ENCODE measurements around the gene FNIP2. TPM values are rescaled to one million over a fixed set of nuclear protein-coding genes. Genes with fewer than 3 reads are reported as not detected.

Gene FNIP2
- total and polyA plus RNA-seq, 3 donors from 2014 or later: 23.5 to 28.4 (median 25.0) TPM

GRCh38 chr4:158824425-158825274, 55.8 kb downstream of the FNIP2 start:
- H3K9me3 ChIP-seq: no peaks in the 10 kb centered on the region
- intact Hi-C loops (cut with DNase I; ENCODE audit: low total_unique reads): no loop called here
- no peak for TF ChIP-seq POLR2A (IDR thresholded peaks at IDR 0.05)
- TF ChIP-seq, protein P1, sequence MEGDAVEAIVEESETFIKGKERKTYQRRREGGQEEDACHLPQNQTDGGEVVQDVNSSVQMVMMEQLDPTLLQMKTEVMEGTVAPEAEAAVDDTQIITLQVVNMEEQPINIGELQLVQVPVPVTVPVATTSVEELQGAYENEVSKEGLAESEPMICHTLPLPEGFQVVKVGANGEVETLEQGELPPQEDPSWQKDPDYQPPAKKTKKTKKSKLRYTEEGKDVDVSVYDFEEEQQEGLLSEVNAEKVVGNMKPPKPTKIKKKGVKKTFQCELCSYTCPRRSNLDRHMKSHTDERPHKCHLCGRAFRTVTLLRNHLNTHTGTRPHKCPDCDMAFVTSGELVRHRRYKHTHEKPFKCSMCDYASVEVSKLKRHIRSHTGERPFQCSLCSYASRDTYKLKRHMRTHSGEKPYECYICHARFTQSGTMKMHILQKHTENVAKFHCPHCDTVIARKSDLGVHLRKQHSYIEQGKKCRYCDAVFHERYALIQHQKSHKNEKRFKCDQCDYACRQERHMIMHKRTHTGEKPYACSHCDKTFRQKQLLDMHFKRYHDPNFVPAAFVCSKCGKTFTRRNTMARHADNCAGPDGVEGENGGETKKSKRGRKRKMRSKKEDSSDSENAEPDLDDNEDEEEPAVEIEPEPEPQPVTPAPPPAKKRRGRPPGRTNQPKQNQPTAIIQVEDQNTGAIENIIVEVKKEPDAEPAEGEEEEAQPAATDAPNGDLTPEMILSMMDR (IDR thresholded peaks at IDR 0.05): no peak
- no peaks in the 10 kb centered on the region for H3K36me3 ChIP-seq (ENCODE audit: low read depth, missing control alignments)
- H3K27me3 ChIP-seq: no peaks in the 10 kb centered on the region
- WGBS, 2 donors: 54 to 55% methylated on average over 7 of the region's 7 CpGs
- peaks cover 9% of the 10 kb centered on the region for H3K4me1 ChIP-seq
- DNase-seq: no peak
- no peak overlapping the region for H3K27ac ChIP-seq
- no peak overlapping the region for H3K4me3 ChIP-seq

- no peaks in the 10 kb centered on the region for H3K36me3 ChIP-seq (ENCODE audit: low read depth, missing control alignments)
- intact Hi-C loops (cut with DNase I; ENCODE audit: low total_unique reads): no loop called here
- no peak overlapping the region for H3K27ac ChIP-seq
- DNase-seq: no peak
- WGBS, 2 donors: 82 to 83% methylated on average over 4 of the region's 4 CpGs
- no peak overlapping the region for H3K4me3 ChIP-seq
- H3K9me3 ChIP-seq: no peaks in the 10 kb centered on the region
- peaks cover 9% of the 10 kb centered on the region for H3K4me1 ChIP-seq
- TF ChIP-seq, protein P1 (IDR thresholded peaks at IDR 0.05): no peak
- TF ChIP-seq POLR2A (IDR thresholded peaks at IDR 0.05): no peak
- H3K27me3 ChIP-seq: no peaks in the 10 kb centered on the region
These were observed 56.7 kb downstream of the FNIP2 start for GRCh38 chr4:158825433-158826036.

DNA sequence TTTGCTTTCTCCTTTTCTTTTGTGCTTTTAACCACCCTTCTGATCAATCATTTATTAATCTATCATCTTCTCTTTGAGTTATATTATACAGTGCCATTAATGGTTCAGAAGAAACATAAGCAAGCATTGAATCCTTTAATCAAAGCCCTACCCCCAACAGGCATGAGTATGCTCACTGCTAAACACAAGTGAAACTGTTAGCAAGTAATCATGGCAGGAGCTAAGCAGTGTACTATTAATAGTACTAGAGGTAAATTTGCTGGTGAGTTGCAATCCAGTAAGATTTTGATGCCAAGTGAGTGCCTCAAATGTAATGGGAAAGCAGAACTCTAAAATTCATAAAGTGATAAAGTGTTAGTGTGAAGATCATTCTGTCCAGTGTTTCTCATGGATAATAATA, 57.2 kb downstream of the FNIP2 start:
- H3K4me1 ChIP-seq: peaks cover 9% of the 10 kb centered on the region
- no peaks in the 10 kb centered on the region for H3K27me3 ChIP-seq
- TF ChIP-seq, protein P1 (IDR thresholded peaks at IDR 0.05): no peak
- no peak for TF ChIP-seq POLR2A (IDR thresholded peaks at IDR 0.05)
- no peak overlapping the region for H3K27ac ChIP-seq
- no peak for DNase-seq
- H3K9me3 ChIP-seq: no peaks in the 10 kb centered on the region
- intact Hi-C loops (cut with DNase I; ENCODE audit: low total_unique reads): no loop called here
- H3K36me3 ChIP-seq (ENCODE audit: low read depth, missing control alignments): no peaks in the 10 kb centered on the region
- H3K4me3 ChIP-seq: no peak overlapping the region

DNA sequence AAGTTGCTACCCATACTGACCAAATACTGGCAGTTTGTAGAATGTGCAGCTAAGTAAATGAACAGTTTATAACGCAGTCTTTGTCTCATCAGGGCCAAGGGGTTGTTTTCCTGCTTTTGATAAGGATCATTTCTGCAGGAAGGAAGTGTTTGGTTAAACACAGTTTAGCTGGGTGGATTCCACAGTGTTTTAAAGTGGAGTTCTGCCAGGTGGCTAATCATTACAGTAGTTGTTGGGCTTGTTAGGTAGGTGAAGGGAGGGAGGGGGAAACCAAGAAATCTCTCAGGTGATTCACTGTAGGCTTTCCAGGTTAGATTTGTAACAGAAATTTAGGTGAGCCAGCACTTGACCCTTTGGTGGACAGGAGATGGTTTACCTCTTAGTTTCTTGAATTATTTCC, 58.1 kb downstream of the FNIP2 start:
- Histone ChIP-seq H3K4me3 (no peak overlapping the region), H3K4me1 (peaks cover 9% of the 10 kb centered on the region), H3K27me3 (no peaks in the 10 kb centered on the region), H3K36me3 (ENCODE audit: low read depth, missing control alignments) (no peaks in the 10 kb centered on the region), H3K27ac (no peak overlapping the region), H3K9me3 (no peaks in the 10 kb centered on the region)
- no peak for DNase-seq
- intact Hi-C loops (cut with DNase I; ENCODE audit: low total_unique reads): no loop called here
- 79 to 84% methylated on average over 1 of the region's 1 CpG for WGBS, 2 donors
- no peak for TF ChIP-seq POLR2A (IDR thresholded peaks at IDR 0.05)
- TF ChIP-seq, protein P1 (IDR thresholded peaks at IDR 0.05): no peak

Data from testis (tissue), 3 donors.